Central memory CD8-positive, alpha-beta T cell (primary cell): ENCODE measurements around the gene APP.

ENCODE experiments used
- ATAC-seq: fragments of 150-1000 bp; cut with Tn5 transposase; replicated peaks from 2 replicates; pipeline ENCODE4 v1.10.0; 2022; ENCODE audit warnings: mild to moderate bottlenecking, moderate FRiP score, moderate number of reproducible peaks; ENCODE audit not compliant: poor library complexity, severe bottlenecking; ENCODE audit errors: extremely low read depth
- DNase-seq, 2 donors: peaks; one replicate each; pipeline ENCODE4 v3.0.0; 2021; ENCODE audit warnings: low spot score in 2 of 2
- H3K27ac Mint-ChIP-seq: one replicate; pipeline ENCODE4 v1.8.0; 2022; ENCODE audit warnings: low read depth, mild to moderate bottlenecking, moderate library complexity, mixed read lengths
- H3K27me3 Mint-ChIP-seq: one replicate; pipeline ENCODE4 v1.8.0; 2022; ENCODE audit warnings: mixed read lengths
- H3K36me3 Mint-ChIP-seq: one replicate; pipeline ENCODE4 v1.8.0; 2022; ENCODE audit warnings: mild to moderate bottlenecking, moderate library complexity, mixed read lengths; ENCODE audit not compliant: insufficient read depth
- H3K4me1 Mint-ChIP-seq: one replicate; pipeline ENCODE4 v1.8.0; 2022; ENCODE audit warnings: mixed read lengths
- H3K4me3 Mint-ChIP-seq: one replicate; pipeline ENCODE4 v1.8.0; 2022; ENCODE audit warnings: mild to moderate bottlenecking, moderate library complexity, mixed read lengths
- H3K9me3 Mint-ChIP-seq: one replicate; pipeline ENCODE4 v1.8.0; 2022; ENCODE audit warnings: mixed read lengths

The APP gene

GRCh38 chr21:25879203-25879602 is 291.4 kb downstream of the APP start:
- no peaks in the 10 kb centered on the region for H3K9me3 Mint-ChIP-seq

GRCh38 chr21:25878344-25878743 is 292.2 kb downstream of the APP start:
- no peaks in the 10 kb centered on the region for H3K4me1 Mint-ChIP-seq
- H3K36me3 Mint-ChIP-seq: peaks cover 2% of the 10 kb centered on the region
- H3K27me3 Mint-ChIP-seq: peaks cover 7% of the 10 kb centered on the region
- DNase-seq: no peak
- no peak overlapping the region for H3K4me3 Mint-ChIP-seq
- no peaks in the 10 kb centered on the region for H3K9me3 Mint-ChIP-seq
- ATAC-seq: no peak
- H3K27ac Mint-ChIP-seq: no peak overlapping the region

More at GRCh38 chr21:25879203-25879602, 291.4 kb downstream of the APP start:
- no peak overlapping the region for H3K27ac Mint-ChIP-seq
- H3K36me3 Mint-ChIP-seq: peaks cover 2% of the 10 kb centered on the region
- DNase-seq: no peak
- no peak for ATAC-seq
- H3K4me3 Mint-ChIP-seq: no peak overlapping the region
- peaks cover 7% of the 10 kb centered on the region for H3K27me3 Mint-ChIP-seq
- no peaks in the 10 kb centered on the region for H3K4me1 Mint-ChIP-seq

- DNase-seq (no peak), ATAC-seq (no peak)
- H3K27ac Mint-ChIP-seq: no peak overlapping the region
- no peak overlapping the region for H3K4me3 Mint-ChIP-seq
- no peaks in the 10 kb centered on the region for H3K4me1 Mint-ChIP-seq
- no peaks in the 10 kb centered on the region for H3K36me3 Mint-ChIP-seq
- no peaks in the 10 kb centered on the region for H3K9me3 Mint-ChIP-seq
- H3K27me3 Mint-ChIP-seq: peaks cover 24% of the 10 kb centered on the region
These were observed 298.3 kb downstream of the APP start for GRCh38 chr21:25872271-25872670.

- DNase-seq (no peak), ATAC-seq (no peak)
- H3K4me1 Mint-ChIP-seq: no peaks in the 10 kb centered on the region
- no peak overlapping the region for H3K27ac Mint-ChIP-seq
- no peaks in the 10 kb centered on the region for H3K36me3 Mint-ChIP-seq
- no peak overlapping the region for H3K4me3 Mint-ChIP-seq
- peaks cover 24% of the 10 kb centered on the region for H3K27me3 Mint-ChIP-seq
- no peaks in the 10 kb centered on the region for H3K9me3 Mint-ChIP-seq
These were observed 299.0 kb downstream of the APP start for GRCh38 chr21:25871566-25871965.

- ATAC-seq (no peak), DNase-seq (no peak)
- H3K4me1 Mint-ChIP-seq: no peaks in the 10 kb centered on the region
- no peak overlapping the region for H3K27ac Mint-ChIP-seq
- no peaks in the 10 kb centered on the region for H3K36me3 Mint-ChIP-seq
- peaks cover 24% of the 10 kb centered on the region for H3K27me3 Mint-ChIP-seq
- H3K4me3 Mint-ChIP-seq: no peak overlapping the region
- no peaks in the 10 kb centered on the region for H3K9me3 Mint-ChIP-seq
These were observed 300.5 kb downstream of the APP start for GRCh38 chr21:25870084-25870483.

- H3K9me3 Mint-ChIP-seq: no peaks in the 10 kb centered on the region
- DNase-seq (no peak), ATAC-seq (no peak)
- no peak overlapping the region for H3K4me3 Mint-ChIP-seq
- no peaks in the 10 kb centered on the region for H3K4me1 Mint-ChIP-seq
- no peak overlapping the region for H3K27ac Mint-ChIP-seq
- no peaks in the 10 kb centered on the region for H3K36me3 Mint-ChIP-seq
- peaks cover 24% of the 10 kb centered on the region for H3K27me3 Mint-ChIP-seq
These were observed 303.5 kb downstream of the APP start for GRCh38 chr21:25867061-25867460.

GRCh38 chr21:25863747-25864146 is 306.8 kb downstream of the APP start:
- no peak for ATAC-seq
- no peak for DNase-seq

GRCh38 chr21:25863031-25863430 is 307.5 kb downstream of the APP start:
- Mint-ChIP-seq H3K27me3 (peaks cover 8% of the 10 kb centered on the region), H3K4me3 (no peak overlapping the region), H3K4me1 (no peaks in the 10 kb centered on the region), H3K36me3 (no peaks in the 10 kb centered on the region), H3K9me3 (no peaks in the 10 kb centered on the region), H3K27ac (no peak overlapping the region)
- DNase-seq (no peak), ATAC-seq (no peak)

More at GRCh38 chr21:25863747-25864146, 306.8 kb downstream of the APP start:
- H3K27ac Mint-ChIP-seq: no peak overlapping the region
- H3K4me3 Mint-ChIP-seq: no peak overlapping the region
- peaks cover 15% of the 10 kb centered on the region for H3K27me3 Mint-ChIP-seq
- no peaks in the 10 kb centered on the region for H3K9me3 Mint-ChIP-seq
- no peaks in the 10 kb centered on the region for H3K4me1 Mint-ChIP-seq
- no peaks in the 10 kb centered on the region for H3K36me3 Mint-ChIP-seq

- DNase-seq (no peak), ATAC-seq (no peak)
- no peaks in the 10 kb centered on the region for H3K36me3 Mint-ChIP-seq
- no peak overlapping the region for H3K27ac Mint-ChIP-seq
- H3K4me3 Mint-ChIP-seq: no peak overlapping the region
- no peaks in the 10 kb centered on the region for H3K9me3 Mint-ChIP-seq
- peaks cover 3% of the 10 kb centered on the region for H3K27me3 Mint-ChIP-seq
- H3K4me1 Mint-ChIP-seq: no peaks in the 10 kb centered on the region
These were observed 308.0 kb downstream of the APP start for GRCh38 chr21:25862596-25862995.

GRCh38 chr21:25862112-25862511 is 308.5 kb downstream of the APP start:
- H3K27me3 Mint-ChIP-seq: no peaks in the 10 kb centered on the region

GRCh38 chr21:25859235-25859929 is 311.2 kb downstream of the APP start:
- Mint-ChIP-seq H3K27ac (no peak overlapping the region), H3K9me3 (no peaks in the 10 kb centered on the region), H3K4me1 (no peaks in the 10 kb centered on the region), H3K4me3 (no peak overlapping the region), H3K27me3 (no peaks in the 10 kb centered on the region), H3K36me3 (no peaks in the 10 kb centered on the region)
- DNase-seq (no peak), ATAC-seq (no peak)

More at GRCh38 chr21:25862112-25862511, 308.5 kb downstream of the APP start:
- Mint-ChIP-seq H3K4me3 (no peak overlapping the region), H3K36me3 (no peaks in the 10 kb centered on the region), H3K27ac (no peak overlapping the region), H3K4me1 (no peaks in the 10 kb centered on the region), H3K9me3 (no peaks in the 10 kb centered on the region)
- no peak for DNase-seq
- no peak for ATAC-seq

GRCh38 chr21:25858325-25858724 is 312.2 kb downstream of the APP start:
- no peaks in the 10 kb centered on the region for H3K36me3 Mint-ChIP-seq
- no peaks in the 10 kb centered on the region for H3K9me3 Mint-ChIP-seq
- H3K4me1 Mint-ChIP-seq: no peaks in the 10 kb centered on the region
- H3K27me3 Mint-ChIP-seq: peaks cover 6% of the 10 kb centered on the region
- DNase-seq: no peak
- H3K27ac Mint-ChIP-seq: no peak overlapping the region
- no peak overlapping the region for H3K4me3 Mint-ChIP-seq
- ATAC-seq: no peak

GRCh38 chr21:25857308-25858074 is 313.1 kb downstream of the APP start:
- no peaks in the 10 kb centered on the region for H3K36me3 Mint-ChIP-seq
- ATAC-seq (no peak), DNase-seq (no peak)
- H3K4me3 Mint-ChIP-seq: no peak overlapping the region
- H3K9me3 Mint-ChIP-seq: no peaks in the 10 kb centered on the region
- no peaks in the 10 kb centered on the region for H3K4me1 Mint-ChIP-seq
- H3K27ac Mint-ChIP-seq: no peak overlapping the region
- H3K27me3 Mint-ChIP-seq: peaks cover 6% of the 10 kb centered on the region
